HG02642 (cell line): Measurements from ENCODE around the gene UACA.
"Not testable (repeated sequence)": the region's sequence is repeated elsewhere in the genome, so short reads cannot be mapped to it uniquely, and the experiment has no call there.

ENCODE experiments used
- ATAC-seq: cut with Tn5 transposase; IDR thresholded peaks from one replicate; pipeline ENCODE4 v1.9.1; 2021; ENCODE audit warnings: mild to moderate bottlenecking; ENCODE audit not compliant: unreplicated experiment, poor library complexity

UACA gene

GRCh38 chr15:70669966-70670658 is 93.2 kb downstream of the UACA start:
- no peak for ATAC-seq

GRCh38 chr15:70669006-70669602 is 94.3 kb downstream of the UACA start:
- peak; percentile 75 for ATAC-seq

- ATAC-seq, result no peak
Measured at GRCh38 chr15:70665599-70665998, 97.8 kb downstream of the UACA start.

GRCh38 chr15:70664494-70664893 is 98.9 kb downstream of the UACA start:
- no peak for ATAC-seq

GRCh38 chr15:70663069-70663468 is 100.3 kb downstream of the UACA start:
- not testable (repeated sequence) for ATAC-seq

GRCh38 chr15:70659662-70660061 is 103.7 kb downstream of the UACA start:
- no peak for ATAC-seq

- no peak for ATAC-seq
Measured at GRCh38 chr15:70658641-70659040, 104.7 kb downstream of the UACA start.

GRCh38 chr15:70653426-70653825 is 109.9 kb downstream of the UACA start:
- ATAC-seq, result no peak

GRCh38 chr15:70652341-70652740 is 111.0 kb downstream of the UACA start:
- ATAC-seq, result no peak

GRCh38 chr15:70651303-70651845 is 112.0 kb downstream of the UACA start:
- ATAC-seq, result no peak

- ATAC-seq, result no peak
Measured at GRCh38 chr15:70650567-70651302, 112.6 kb downstream of the UACA start.

GRCh38 chr15:70647396-70647795 is 116.0 kb downstream of the UACA start:
- ATAC-seq, result no peak

GRCh38 chr15:70646169-70646568 is 117.2 kb downstream of the UACA start:
- no peak for ATAC-seq

GRCh38 chr15:70643783-70644125 is 119.6 kb downstream of the UACA start:
- ATAC-seq, result no peak

GRCh38 chr15:70643106-70643782 is 120.1 kb downstream of the UACA start:
- ATAC-seq, result no peak

- ATAC-seq, result no peak
Measured at GRCh38 chr15:70636540-70637165, 126.7 kb downstream of the UACA start.

- ATAC-seq, result no peak
Measured at GRCh38 chr15:70635895-70636294, 127.5 kb downstream of the UACA start.

GRCh38 chr15:70633991-70634390 is 129.4 kb downstream of the UACA start:
- ATAC-seq, result no peak

GRCh38 chr15:70633103-70633831 is 130.1 kb downstream of the UACA start:
- ATAC-seq, result no peak
